Measurements from ENCODE around the gene PIK3C2G. TPM values are rescaled to one million over a fixed set of nuclear protein-coding genes. Genes with fewer than 3 reads are reported as not detected.

Gene PIK3C2G
- total RNA-seq, 1 donor from 2014 or later, result not detected

DNA sequence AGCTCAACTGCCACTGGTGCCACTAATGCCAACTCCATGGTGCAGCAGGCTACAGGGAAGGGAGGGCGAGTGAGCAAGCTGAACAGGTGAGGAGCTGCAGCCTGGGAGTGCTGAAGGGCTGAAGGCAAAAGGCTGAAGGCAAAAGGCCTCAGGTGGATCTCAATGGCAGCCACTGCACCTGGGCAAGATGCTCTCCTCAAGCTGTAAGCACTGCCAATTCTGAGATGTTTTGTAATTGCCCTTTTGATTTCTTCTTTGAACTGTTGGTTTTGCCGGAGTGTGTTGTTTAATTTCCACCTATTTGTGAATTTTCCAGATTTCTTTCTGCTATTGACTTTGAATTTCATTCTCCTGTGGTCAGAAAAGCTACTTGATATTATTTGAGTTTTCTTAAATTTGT, 97.6 kb downstream of the PIK3C2G start:
- peaks cover 2% of the 10 kb centered on the region for H3K36me3 Mint-ChIP-seq (ENCODE audit: low read depth)
- H3K4me3 Mint-ChIP-seq (ENCODE audit: unreplicated experiment), result no peak overlapping the region
- DNase-seq (ENCODE audit: low spot score), result no peak
- no peaks in the 10 kb centered on the region for H3K4me1 Mint-ChIP-seq (ENCODE audit: low read depth)
- peaks cover 6% of the 10 kb centered on the region for H3K9me3 Mint-ChIP-seq (ENCODE audit: low read depth)
- peaks cover 2% of the 10 kb centered on the region for H3K27me3 Mint-ChIP-seq (ENCODE audit: low read depth)
- no peak overlapping the region for H3K27ac Mint-ChIP-seq (ENCODE audit: unreplicated experiment)
- TF ChIP-seq, protein P1, sequence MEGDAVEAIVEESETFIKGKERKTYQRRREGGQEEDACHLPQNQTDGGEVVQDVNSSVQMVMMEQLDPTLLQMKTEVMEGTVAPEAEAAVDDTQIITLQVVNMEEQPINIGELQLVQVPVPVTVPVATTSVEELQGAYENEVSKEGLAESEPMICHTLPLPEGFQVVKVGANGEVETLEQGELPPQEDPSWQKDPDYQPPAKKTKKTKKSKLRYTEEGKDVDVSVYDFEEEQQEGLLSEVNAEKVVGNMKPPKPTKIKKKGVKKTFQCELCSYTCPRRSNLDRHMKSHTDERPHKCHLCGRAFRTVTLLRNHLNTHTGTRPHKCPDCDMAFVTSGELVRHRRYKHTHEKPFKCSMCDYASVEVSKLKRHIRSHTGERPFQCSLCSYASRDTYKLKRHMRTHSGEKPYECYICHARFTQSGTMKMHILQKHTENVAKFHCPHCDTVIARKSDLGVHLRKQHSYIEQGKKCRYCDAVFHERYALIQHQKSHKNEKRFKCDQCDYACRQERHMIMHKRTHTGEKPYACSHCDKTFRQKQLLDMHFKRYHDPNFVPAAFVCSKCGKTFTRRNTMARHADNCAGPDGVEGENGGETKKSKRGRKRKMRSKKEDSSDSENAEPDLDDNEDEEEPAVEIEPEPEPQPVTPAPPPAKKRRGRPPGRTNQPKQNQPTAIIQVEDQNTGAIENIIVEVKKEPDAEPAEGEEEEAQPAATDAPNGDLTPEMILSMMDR (IDR thresholded peaks at IDR 0.05), result no peak

DNA sequence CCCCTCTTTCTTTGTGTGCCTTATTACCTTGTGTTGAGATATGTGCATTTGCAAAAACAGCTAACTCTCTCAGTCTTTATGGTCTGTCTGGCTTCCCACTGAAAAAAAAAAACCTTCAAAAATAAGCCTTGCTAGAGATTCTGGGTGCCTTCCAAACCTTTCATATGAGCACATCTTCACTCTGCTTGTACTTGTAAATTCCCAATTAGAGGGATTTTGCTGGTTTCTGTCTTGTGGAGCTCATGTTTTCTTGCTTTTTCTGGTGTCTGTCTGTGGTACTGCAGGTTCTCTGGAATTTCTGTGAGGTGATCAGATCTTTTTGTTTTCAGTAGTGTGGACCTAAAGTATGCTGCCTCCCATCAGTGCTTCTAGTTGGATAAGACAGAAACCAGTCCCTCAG, 100.1 kb downstream of the PIK3C2G start:
- Mint-ChIP-seq H3K4me3 (ENCODE audit: unreplicated experiment) (no peak overlapping the region), H3K27ac (ENCODE audit: unreplicated experiment) (no peak overlapping the region), H3K4me1 (ENCODE audit: low read depth) (no peaks in the 10 kb centered on the region), H3K27me3 (ENCODE audit: low read depth) (peaks cover 2% of the 10 kb centered on the region), H3K9me3 (ENCODE audit: low read depth) (peaks cover 6% of the 10 kb centered on the region), H3K36me3 (ENCODE audit: low read depth) (peaks cover 2% of the 10 kb centered on the region)
- no peak for DNase-seq (ENCODE audit: low spot score)
- TF ChIP-seq, protein P1 (IDR thresholded peaks at IDR 0.05), result no peak

DNA sequence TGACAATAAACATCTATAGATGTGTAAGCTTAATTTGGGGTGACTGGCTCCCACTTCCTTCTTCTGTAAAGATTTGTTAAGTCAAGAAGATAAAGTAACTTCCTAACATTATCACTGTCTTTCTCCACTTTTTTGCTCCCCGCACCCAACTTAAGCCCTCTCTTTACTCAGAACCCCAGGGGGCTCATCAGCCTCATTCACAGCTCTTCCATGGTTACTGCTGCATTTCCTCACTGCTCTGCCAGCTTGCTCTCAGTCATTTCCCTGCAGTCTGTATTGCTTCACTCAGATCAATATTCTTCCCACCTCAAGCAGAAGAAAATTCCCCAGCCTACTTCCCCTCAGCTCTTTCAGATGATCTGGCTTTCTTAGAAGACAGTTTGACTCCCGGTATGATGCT, 102.0 kb downstream of the PIK3C2G start:
- Mint-ChIP-seq H3K4me3 (ENCODE audit: unreplicated experiment) (no peak overlapping the region), H3K4me1 (ENCODE audit: low read depth) (no peaks in the 10 kb centered on the region), H3K27me3 (ENCODE audit: low read depth) (peaks cover 2% of the 10 kb centered on the region), H3K36me3 (ENCODE audit: low read depth) (peaks cover 2% of the 10 kb centered on the region), H3K27ac (ENCODE audit: unreplicated experiment) (no peak overlapping the region), H3K9me3 (ENCODE audit: low read depth) (peaks cover 6% of the 10 kb centered on the region)
- DNase-seq (ENCODE audit: low spot score), result no peak
- TF ChIP-seq, protein P1 (IDR thresholded peaks at IDR 0.05), result no peak

DNA sequence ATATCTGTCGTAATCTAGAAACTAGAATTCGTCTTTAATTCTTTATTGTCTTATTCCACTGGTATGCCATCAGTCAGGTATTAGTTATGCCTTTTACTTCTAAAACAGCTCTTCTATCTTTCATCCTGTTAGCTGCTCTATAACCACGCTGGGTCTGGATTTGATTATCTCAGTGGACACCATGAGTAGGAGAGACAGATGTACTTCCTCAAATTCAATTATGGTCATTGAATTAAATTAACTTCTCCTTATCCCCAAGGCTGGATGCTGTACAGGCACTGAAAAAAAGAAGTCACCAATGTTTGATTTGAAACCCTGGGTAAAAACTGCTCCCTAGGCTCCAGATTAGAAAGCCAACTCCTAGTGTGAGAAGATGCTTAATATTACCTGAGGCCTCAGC, 107.3 kb downstream of the PIK3C2G start:
- Mint-ChIP-seq H3K4me3 (ENCODE audit: unreplicated experiment) (no peak overlapping the region), H3K4me1 (ENCODE audit: low read depth) (no peaks in the 10 kb centered on the region), H3K27ac (ENCODE audit: unreplicated experiment) (no peak overlapping the region), H3K36me3 (ENCODE audit: low read depth) (no peaks in the 10 kb centered on the region), H3K27me3 (ENCODE audit: low read depth) (no peaks in the 10 kb centered on the region), H3K9me3 (ENCODE audit: low read depth) (no peaks in the 10 kb centered on the region)
- DNase-seq (ENCODE audit: low spot score), result no peak
- TF ChIP-seq, protein P1 (IDR thresholded peaks at IDR 0.05), result no peak

DNA sequence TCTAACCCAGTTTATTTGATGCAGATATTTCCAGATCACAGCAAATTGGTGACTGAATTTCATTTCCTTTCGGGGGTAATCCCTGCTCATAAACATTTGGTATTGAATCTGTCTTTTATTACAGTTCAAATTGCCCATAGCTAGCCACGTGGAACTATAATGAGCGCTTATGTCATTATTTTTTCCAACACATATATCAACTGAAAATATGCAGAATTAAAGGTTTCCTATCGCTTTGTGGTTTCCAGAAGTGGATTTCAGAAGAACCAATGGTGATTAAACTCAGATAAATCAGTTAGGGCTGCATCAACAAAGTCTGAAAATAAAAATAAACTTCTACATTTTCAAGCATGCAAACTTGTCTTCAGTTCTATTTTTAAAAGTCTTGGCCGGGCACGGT, 111.9 kb downstream of the PIK3C2G start:
- no peaks in the 10 kb centered on the region for H3K4me1 Mint-ChIP-seq (ENCODE audit: low read depth)
- H3K27ac Mint-ChIP-seq (ENCODE audit: unreplicated experiment), result no peak overlapping the region
- no peak for DNase-seq (ENCODE audit: low spot score)
- H3K9me3 Mint-ChIP-seq (ENCODE audit: low read depth), result peaks cover 15% of the 10 kb centered on the region
- H3K27me3 Mint-ChIP-seq (ENCODE audit: low read depth), result no peaks in the 10 kb centered on the region
- H3K36me3 Mint-ChIP-seq (ENCODE audit: low read depth), result no peaks in the 10 kb centered on the region
- TF ChIP-seq, protein P1 (IDR thresholded peaks at IDR 0.05), result no peak
- no peak overlapping the region for H3K4me3 Mint-ChIP-seq (ENCODE audit: unreplicated experiment)
